Activated B cell treated with CpG ODN at 0.5 μM for 24 hours (primary cell): ENCODE results near the gene FBXO41. TPM values are rescaled to one million over a fixed set of nuclear protein-coding genes. Genes with fewer than 3 reads are reported as not detected.

Experiments
- ATAC-seq: fragments of 200-7000 bp; cut with Tn5 transposase; one replicate; pipeline ENCODE4 v1.10.0; 2021; ENCODE audit warnings: low read depth, mild to moderate bottlenecking, moderate library complexity
- CTCF ChIA-PET: fragments of 350-600 bp; sonication (Branson Sonifier 250); formaldehyde crosslinking; loops from one replicate; lab custom pipeline; 2021; ENCODE audit warnings: antibody characterized with exemption; lab: Charles Lee
- POLR2A ChIA-PET: fragments of 350-600 bp; sonication (Branson Sonifier 250); formaldehyde crosslinking; loops from one replicate; lab custom pipeline; 2021; ENCODE audit warnings: antibody characterized with exemption; lab: Charles Lee
- DNase-seq: peaks from one replicate; pipeline ENCODE4 v3.0.0; 2022
- H3K27ac Mint-ChIP-seq: one replicate; pipeline ENCODE4 v1.8.0; 2020; ENCODE audit warnings: mixed read lengths
- H3K27me3 Mint-ChIP-seq: one replicate; pipeline ENCODE4 v1.8.0; 2021; ENCODE audit warnings: mixed read lengths
- H3K36me3 Mint-ChIP-seq: one replicate; pipeline ENCODE4 v1.8.0; 2021; ENCODE audit warnings: low read depth, mixed read lengths
- H3K4me1 Mint-ChIP-seq: one replicate; pipeline ENCODE4 v1.8.0; 2021; ENCODE audit warnings: mixed read lengths
- H3K4me3 Mint-ChIP-seq: one replicate; pipeline ENCODE4 v1.8.0; 2020; ENCODE audit warnings: mild to moderate bottlenecking, mixed read lengths
- H3K9me3 Mint-ChIP-seq: one replicate; pipeline ENCODE4 v1.8.0; 2020; ENCODE audit warnings: mixed read lengths
- CTCF ChIP-seq: fragments of 200-600 bp; IDR thresholded peaks from one replicate; pipeline ENCODE4 v1.8.0; 2022; ENCODE audit warnings: antibody characterized with exemption, mild to moderate bottlenecking
- intact Hi-C: fragments of 100-400 bp; cut with micrococcal nuclease; formaldehyde crosslinking; loops from one replicate; pipeline ENCODE4 v1.15.1; 2024
- total RNA-seq: library from RNA; stranded (reverse); gene quantifications from 2 replicates; pipeline ENCODE4 v1.2.3, GENCODE V29; 2022

FBXO41 gene
- total RNA-seq, 1 donor from 2014 or later = 25.7 TPM

GRCh38 chr2:73253400-73253799, 30.9 kb downstream of the FBXO41 start:
- H3K36me3 Mint-ChIP-seq = peaks cover 69% of the 10 kb centered on the region
- CTCF ChIA-PET = interaction anchor here (1.4 kb wide), 1 partner anchor 37 kb away, joined by 5 read pairs; no protein-coding TSS in a partner anchor
- POLR2A ChIA-PET = interaction anchor here (1.2 kb wide), 1 partner anchor 19 kb away, joined by 3 read pairs; the partner anchor contains the start of gene CCT7

GRCh38 chr2:73252238-73253027, 31.8 kb downstream of the FBXO41 start:
- H3K27ac Mint-ChIP-seq = no peak overlapping the region
- ATAC-seq = no peak

More at GRCh38 chr2:73253400-73253799, 30.9 kb downstream of the FBXO41 start:
- Mint-ChIP-seq H3K4me1 (no peaks in the 10 kb centered on the region), H3K27ac (no peak overlapping the region), H3K27me3 (no peaks in the 10 kb centered on the region), H3K9me3 (no peaks in the 10 kb centered on the region), H3K4me3 (no peak overlapping the region)
- TF ChIP-seq CTCF = no peak
- intact Hi-C loops = loop anchor here (5.0 kb wide), 1 partner anchor 39 kb away; the partner anchor contains the start of gene EGR4
- DNase-seq (no peak), ATAC-seq (no peak)

GRCh38 chr2:73250872-73251846, 33.1 kb downstream of the FBXO41 start:
- CTCF ChIA-PET = no interaction called here
- no peak for DNase-seq
- intact Hi-C loops = loop anchor here (5.0 kb wide), 1 partner anchor 41 kb away; the partner anchor contains the start of gene EGR4
- Mint-ChIP-seq H3K9me3 (no peaks in the 10 kb centered on the region), H3K4me1 (no peaks in the 10 kb centered on the region), H3K27me3 (no peaks in the 10 kb centered on the region), H3K4me3 (no peak overlapping the region), H3K36me3 (peaks cover 90% of the 10 kb centered on the region), H3K27ac (no peak overlapping the region)
- TF ChIP-seq CTCF = no peak
- POLR2A ChIA-PET = interaction anchor here (1.6 kb wide), 1 partner anchor 18 kb away, joined by 5 read pairs; the partner anchor contains the start of gene CCT7
- no peak for ATAC-seq

More at GRCh38 chr2:73252238-73253027, 31.8 kb downstream of the FBXO41 start:
- Mint-ChIP-seq H3K9me3 (no peaks in the 10 kb centered on the region), H3K4me3 (no peak overlapping the region), H3K36me3 (peaks cover 77% of the 10 kb centered on the region), H3K4me1 (no peaks in the 10 kb centered on the region), H3K27me3 (no peaks in the 10 kb centered on the region)
- CTCF ChIA-PET = no interaction called here
- no peak for TF ChIP-seq CTCF
- intact Hi-C loops = loop anchor here (5.0 kb wide), 1 partner anchor 40 kb away; the partner anchor contains the start of gene EGR4
- POLR2A ChIA-PET = no interaction called here
- no peak for DNase-seq

GRCh38 chr2:73249636-73250035, 34.6 kb downstream of the FBXO41 start:
- no peaks in the 10 kb centered on the region for H3K27me3 Mint-ChIP-seq
- no peak for TF ChIP-seq CTCF
- no peaks in the 10 kb centered on the region for H3K4me1 Mint-ChIP-seq
- ATAC-seq (no peak), DNase-seq (no peak)
- ChIA-PET POLR2A (interaction anchor here (0.7 to 1.6 kb wide), 2 partner anchors 16 to 1000 kb away, joined by 3 to 5 read pairs; partner anchors contain the start of gene CCT7), CTCF (no interaction called here)
- H3K4me3 Mint-ChIP-seq = no peak overlapping the region
- H3K9me3 Mint-ChIP-seq = no peaks in the 10 kb centered on the region
- peaks cover 98% of the 10 kb centered on the region for H3K36me3 Mint-ChIP-seq
- no peak overlapping the region for H3K27ac Mint-ChIP-seq
- intact Hi-C loops = loop anchor here (5.0 kb wide), 1 partner anchor 43 kb away; the partner anchor contains the start of gene EGR4
